NCI-H2171 (cell line): ENCODE results near the gene PIGL.
"Not testable (repeated sequence)": the region's sequence is repeated elsewhere in the genome, so short reads cannot be mapped to it uniquely, and the experiment has no call there.

Source experiments
- DNase-seq: peaks from one replicate; lab custom pipeline; 2025; lab: John Stamatoyannopoulos, UW

Gene PIGL

DNA sequence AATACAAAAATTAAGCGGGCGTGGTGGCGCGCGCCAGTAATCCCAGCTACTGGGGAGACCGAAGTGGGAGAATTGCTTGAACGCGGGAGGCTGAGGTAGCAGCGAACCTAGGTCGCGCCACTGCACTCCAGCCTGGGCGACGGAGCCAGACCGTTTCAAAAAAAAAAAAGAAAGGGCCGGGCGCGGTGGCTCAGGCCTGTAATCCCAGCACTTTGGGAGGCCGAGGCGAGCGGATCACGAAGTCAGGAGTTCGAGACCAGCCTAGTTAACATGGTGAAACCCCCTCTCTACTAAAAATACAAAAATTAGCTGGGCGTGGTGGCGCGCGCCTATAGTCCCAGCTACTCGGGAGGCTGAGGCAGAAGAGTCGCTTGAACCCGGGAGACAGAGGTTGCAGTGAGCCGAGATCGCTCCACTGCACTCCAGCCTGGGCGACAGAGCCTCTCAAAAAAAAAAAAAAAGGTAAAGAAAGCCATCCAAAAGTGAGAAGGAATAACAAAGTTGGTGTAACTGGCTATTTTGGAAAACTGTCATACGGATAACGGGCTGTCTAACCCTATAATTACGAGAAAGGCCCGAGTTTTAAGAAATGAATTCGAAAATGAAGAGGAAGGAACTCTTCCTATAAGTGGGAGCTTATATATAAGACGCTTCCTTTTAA lies 539 bp upstream of the PIGL start:
- DNase-seq, result not testable (repeated sequence)

DNA sequence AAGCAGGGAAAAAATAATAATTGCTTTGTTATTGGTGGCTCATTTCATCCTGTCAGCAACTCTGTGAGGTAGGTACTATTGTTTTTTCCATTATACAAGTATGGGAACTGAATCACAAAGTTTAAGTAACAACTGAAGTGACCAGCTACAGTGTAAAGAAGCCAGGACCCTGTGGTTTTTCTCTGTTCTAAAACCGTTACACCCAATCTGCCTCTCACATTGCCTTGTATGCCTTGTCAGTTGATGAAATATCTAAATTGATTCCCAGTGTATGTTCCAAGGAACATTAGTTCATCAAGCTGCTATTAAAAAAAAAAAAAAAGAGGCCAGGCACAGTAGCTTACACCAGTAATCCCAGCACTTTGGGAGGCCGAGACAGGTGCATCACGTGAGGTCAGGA lies 5.4 kb downstream of the PIGL start:
- no peak for DNase-seq

DNA sequence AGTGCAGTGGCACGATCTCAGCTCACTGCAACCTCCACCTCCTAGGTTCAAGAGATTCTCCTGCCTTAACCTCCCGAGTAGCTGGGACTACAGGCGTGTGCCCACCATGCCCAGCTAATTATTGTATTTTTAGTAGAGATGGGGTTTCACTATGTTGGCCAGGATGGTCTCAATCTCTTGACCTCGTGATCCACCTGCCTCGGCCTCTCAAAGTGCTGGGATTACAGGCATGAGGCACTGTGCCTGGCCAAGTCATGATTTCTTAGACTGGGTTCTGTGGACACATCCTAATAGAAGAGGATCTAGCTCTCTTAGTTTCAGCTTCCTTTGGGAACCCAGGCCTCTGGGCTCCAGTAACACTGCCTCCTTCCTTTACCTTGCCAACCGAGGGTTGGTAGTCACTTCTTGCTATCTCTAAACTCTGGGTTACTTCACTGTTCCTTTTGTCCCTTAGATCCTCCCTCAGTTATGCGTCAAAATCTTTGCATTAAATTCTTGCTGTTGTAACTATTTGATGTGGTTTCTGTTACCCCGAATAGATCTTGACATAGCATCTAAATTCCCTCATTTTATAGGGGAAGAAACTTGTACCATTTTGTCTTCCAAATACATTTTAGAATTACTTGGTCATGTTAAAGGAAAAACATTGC lies 13.0 kb downstream of the PIGL start:
- DNase-seq, result not testable (repeated sequence)

DNA sequence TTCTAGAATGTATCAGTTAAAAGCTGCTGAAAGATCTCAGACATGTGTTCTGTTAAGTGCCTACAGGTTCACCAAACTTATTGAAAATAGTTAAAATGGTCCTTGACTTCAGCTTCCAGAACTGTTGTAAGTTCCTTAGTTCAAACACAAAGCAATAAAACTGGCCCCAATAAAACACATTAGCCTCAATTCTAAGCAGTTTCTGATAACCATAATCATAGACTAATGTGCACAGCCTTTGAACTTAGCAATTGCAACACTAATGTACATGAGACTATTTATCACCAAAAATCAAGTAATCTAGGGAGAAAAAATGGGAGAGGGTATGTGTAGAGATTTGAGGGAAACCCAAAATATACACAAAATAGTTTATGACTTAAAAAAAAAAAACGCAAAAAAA lies 15.4 kb downstream of the PIGL start:
- DNase-seq, result no peak

DNA sequence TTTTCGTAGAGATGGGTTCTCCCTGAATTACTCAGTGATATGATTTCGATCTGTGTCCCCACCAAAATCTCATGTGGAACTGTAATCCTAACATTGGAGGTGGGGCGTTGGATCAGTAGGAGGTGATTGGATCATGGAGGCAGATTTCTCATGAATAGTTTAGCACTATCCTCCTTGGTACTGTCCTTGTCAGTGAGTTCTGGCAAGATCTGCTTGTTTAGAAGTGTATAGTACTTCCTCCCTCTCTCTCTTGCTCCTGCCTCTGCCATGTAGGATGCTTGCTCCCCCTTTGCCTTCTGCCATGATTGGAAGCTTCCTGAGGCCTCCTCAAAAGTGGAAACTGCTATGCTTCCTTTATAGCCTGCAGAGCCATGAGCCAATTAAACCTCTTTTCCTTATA lies 22.9 kb downstream of the PIGL start:
- no peak for DNase-seq

DNA sequence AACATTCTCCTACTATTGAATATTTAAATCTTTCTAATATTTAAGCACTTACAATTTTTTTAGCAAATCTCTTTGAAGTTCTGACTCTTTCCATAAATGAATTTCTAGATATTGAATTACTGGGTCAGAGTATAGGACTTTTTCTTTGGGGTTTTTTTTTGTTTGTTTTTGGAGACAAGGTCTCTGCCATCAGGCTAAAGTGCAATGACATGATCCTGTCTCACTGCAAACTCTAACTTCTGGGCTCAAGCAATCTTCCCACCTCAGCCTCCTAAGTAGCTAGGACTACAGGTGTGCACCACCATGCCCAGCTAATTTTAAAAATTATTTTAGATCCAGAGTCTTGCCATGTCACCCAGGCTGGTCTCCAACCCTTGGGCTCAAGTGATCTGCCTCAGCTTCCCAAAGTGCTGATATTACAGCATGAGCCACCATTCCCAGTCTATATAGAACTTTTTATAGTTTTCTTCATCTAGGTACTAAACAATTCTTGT lies 24.9 kb downstream of the PIGL start:
- DNase-seq, result no peak

DNA sequence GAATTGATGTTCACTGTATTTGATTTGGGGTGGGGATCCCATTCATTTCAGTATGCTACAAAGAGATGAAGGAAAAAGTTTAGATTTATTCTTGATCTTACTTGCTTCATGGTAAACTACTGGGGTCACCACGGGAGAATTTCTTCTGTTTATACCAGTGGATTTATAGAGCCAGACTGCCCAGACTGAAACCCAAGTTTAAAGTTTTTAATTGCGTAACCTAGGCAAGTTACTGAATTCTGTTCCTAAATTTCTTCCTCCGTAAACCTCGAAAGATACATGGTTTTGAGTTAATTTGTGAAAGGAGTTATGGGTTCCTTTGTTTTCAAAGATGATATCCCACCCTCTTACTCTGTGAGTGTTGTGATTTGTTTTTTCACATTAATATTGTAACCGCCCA lies 26.4 kb downstream of the PIGL start:
- no peak for DNase-seq

DNA sequence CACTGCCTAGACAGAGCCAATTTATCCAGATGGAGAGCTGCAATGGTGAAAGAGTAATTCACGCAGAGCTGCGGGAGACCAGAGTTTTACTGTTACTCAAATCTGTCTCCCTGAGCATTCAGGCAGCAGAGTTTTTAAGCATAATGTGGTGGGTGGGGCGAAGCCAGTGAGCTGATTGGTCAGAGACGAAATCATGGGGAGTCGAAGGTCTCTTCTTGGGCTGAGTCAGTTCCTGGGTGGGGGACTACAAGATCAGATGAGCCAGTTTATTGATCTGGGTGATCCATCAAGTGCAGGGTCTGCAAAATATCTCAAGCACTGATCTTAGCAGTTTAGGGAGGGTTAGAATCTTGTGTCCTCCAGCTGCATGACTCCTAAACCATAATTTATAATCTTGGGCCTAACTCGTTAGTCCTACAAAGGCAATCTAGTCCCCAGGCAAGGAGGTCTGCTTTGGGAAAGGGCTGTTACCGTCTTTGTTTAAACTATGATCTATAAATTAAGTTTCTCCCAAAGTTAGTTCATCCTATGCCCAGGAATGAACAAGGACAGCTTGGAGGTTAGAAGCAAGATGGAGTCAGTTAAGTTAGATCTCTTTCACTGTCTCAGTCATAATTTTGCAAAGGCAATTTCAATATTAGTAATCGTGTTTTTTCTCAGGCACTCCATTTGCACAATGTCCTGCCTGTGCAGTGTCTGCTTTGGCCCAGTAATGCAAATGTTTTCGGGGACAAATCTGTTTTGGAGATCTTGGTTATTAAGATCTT lies 27.0 kb downstream of the PIGL start:
- DNase-seq, result no peak

DNA sequence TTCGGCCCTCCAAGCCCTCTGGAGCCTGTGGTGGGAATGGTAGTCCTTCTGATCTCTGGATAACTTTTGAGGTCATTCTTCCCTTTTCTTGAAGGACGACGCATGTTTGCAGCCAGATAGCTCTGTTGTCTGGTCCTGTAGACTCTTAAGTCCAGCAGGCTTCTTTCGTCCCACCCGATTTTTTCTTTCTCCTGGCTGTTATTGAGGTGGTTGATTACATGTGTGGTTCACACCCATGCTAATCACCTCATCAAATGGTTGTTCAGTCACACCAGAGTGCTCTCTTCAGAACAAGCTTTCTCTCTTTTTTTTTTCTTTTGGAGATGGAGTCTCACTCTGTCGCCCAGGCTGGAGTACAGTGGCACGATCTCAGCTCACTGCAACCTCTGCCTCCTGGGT lies 30.6 kb downstream of the PIGL start:
- no peak for DNase-seq

DNA sequence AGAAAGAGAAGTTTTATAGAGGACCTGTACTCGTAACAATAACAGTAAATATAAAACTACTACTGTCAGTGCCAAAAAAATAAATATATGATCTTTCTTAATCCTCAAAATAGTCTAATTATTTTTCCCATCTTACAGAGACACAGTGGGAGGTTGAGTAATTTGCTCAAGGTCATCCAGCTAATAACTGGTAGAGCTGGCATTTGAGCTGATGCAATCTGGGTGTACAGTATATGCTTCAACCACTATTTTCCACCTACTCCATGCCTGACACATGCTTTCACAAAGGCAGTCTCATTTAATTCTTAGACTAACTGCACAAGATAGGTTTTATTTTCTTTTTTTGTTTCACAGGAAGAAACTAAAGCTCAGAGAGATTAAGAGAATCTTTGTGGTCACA lies 33.6 kb downstream of the PIGL start:
- DNase-seq, result no peak

DNA sequence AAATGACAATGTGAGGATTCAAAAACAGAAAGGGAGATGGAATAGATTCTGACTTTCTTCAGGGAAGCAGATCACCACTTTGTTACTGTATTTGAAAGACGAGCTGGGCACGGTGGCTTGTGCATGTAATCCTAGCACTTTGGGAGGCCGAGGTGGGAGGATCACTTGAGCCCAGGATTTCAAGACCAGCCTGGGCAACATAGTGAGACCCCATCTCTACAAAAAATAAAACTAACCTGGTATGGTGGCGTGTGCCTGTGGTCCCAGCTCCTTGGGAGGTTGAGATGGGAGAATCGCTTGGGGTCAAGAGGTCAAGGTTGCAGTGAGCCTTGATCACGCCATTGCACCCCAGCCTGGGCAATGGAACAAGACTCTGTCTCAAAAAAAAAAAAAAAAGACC lies 34.0 kb downstream of the PIGL start:
- DNase-seq, result no peak

DNA sequence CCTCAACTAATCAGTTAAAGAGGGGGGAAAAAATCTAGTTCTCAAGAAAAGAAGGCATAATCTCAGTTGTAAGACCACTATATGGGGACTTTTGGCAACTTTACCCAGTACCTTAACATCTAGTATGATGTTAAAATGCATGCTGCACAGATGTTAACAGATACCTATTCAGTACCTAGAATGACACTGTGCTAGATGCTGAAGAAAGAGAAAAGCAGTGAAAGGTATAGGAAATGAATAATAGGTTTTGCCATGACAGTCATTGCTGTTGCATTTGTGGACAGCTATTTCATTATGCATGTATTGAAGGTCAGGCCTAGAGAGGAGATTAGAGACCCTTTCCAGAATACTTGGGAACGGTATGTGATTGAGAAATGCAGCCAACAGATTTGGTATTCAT lies 34.5 kb downstream of the PIGL start:
- DNase-seq, result no peak

DNA sequence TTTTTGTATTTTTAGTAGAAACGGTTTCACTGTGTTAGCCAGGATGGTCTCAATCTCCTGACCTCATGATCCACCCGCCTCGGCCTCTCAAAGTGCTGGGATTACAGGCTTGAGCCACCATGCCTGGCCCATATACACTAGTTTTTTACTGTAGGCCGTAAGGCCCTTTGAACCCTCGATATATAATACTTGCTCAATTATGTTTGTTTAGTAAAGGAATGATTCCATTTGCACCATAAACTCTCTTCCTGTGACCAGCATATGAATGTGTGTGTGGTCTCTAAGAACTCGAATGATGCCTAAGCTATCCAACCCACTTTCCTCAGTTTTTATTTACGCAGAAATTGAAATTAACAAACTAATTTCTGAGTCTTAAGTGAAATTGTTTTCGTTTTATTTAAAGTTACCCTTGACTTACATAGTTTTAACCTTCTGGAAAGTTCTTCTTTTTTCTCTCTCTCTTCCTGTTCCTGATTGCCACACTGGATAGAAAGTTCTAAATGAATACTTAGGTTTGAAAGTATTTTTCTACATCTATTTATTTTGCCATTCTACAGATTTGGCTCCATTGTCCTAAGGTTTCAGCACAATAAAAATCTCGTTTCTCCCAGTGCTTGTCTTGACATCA lies 37.9 kb downstream of the PIGL start:
- DNase-seq, result no peak

DNA sequence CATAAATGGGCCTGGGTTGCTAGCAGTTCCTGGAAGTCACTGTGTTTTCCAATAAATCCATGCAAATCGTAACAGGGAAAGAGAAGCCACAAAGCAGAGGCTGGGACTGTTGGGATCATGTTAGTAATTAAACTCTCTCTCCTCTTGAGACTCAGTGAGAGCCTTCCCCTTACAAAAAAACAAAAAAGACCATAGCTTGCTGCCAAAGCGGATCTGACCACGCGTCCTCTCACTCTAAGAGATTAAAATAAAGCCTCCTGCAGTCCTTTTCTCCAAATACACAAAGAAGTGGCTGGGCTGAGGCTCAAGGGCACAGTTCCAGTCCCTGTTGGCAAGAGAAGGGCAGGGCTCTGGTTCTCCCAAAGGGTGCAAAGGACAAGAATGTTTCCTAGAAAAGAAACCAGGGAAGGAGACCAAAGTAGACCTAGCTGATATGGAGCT lies 38.5 kb downstream of the PIGL start:
- no peak for DNase-seq

DNA sequence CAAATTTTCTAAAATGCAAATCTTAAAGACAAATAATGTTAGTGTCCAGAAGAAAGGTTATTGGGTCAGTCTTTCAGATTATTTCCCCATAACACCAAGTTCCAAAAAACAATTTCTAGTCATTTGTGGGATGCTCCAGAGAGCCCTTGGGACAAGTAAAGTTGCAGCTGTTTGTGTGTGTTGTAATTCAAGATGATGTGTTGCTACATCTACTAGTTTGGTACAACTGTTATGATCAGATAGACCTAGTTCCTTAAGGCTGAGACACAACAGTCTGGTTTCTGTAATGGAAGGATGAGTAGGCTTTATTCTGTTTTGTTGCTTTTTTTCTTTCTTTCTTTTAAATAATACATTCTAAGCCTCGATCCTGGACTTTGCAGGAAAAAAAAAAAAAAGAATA lies 41.9 kb downstream of the PIGL start:
- DNase-seq, result no peak

DNA sequence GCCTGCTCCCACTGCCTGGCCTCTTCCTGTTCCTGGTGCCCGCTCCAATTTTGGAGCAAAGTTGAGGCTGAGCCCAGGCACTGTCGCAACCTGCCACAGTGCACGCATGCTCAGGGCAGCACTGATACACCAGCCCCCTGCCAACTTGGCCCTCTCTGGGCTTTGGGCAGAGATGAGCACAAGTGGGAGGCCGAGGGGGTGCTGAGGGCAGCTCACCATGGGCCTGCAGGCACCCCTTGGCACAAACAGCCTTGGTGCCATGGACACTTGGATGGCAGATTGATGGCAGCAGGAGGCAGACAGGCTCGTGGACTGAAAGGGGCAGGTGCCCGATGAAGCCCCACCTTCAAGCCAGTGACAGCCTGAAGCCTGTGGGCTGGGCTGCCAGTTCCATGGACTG lies 42.9 kb downstream of the PIGL start:
- no peak for DNase-seq

DNA sequence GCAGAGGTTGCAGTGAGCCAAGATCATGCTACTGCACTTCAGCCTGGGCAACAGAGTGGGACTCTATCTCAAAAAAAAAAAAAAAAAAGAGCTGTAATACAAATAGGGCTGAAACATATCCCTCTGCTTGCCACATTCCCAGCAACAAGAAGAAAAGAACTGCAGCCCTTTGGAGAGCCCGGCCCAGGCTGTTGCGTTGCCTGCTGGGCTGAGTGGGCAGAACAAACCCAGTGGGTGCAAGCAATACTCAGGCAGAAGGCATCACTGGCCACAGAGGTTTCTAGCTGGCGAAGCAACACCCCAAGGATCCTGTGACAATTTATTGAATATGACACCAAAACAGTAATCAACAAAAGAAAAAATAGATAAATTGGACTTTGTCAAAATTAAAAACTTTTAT lies 44.0 kb downstream of the PIGL start:
- DNase-seq, result no peak

DNA sequence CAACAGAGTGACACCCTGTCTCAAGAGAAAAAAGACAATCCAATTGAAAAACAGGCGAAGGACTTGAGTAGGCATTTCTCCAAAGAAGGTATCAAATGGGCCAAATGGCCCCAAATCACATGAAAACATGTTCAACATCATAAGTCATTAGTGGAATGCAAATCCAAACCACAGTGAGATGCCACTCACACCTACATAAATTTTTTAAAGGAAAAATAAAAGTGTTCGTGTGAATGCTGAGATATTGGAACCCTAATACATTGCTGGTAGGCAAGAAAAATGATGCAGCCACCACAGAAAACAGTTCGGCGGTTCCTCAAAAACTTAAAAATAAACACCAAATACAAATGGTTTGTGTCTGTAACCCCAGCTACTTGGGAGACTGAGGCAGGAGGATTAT lies 45.2 kb downstream of the PIGL start:
- DNase-seq, result no peak

DNA sequence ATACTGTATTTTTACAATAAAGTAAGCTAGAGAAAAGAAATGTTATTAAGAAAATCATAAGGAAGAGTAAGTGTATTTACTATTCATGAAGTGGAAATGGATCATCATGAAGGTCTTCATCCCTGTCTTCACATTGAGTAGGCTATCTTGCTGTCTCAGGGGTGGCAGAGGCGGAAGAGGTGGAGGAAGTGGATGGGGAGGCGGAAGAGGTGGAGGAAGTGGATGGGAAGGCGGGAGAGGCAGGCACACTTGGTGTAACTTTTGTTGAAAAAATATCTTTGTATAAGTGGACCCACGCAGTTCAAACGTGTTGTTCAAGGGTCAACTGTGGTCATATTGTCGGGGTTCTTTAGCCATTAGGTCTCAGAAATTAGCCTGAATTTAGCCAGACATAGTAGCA lies 50.2 kb downstream of the PIGL start:
- no peak for DNase-seq

DNA sequence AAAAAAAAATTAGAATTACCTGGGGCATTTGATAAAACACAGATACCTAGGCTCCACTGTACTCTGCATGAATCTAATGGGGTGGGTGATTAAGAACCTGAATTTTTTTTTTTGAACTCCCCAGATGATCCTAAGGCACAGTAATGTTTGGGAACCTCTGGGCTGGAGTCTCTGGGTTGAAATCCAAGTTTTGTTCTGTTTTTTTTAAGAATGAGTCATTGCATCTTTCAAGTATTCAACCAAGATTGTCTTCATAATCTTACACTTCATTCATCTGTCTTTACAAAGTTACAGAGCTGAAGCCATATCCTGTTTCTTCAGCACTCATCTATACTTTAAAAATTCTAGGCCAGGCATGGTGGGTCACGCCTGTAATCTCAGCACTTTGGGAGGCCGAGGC lies 52.6 kb downstream of the PIGL start:
- DNase-seq, result no peak

DNA sequence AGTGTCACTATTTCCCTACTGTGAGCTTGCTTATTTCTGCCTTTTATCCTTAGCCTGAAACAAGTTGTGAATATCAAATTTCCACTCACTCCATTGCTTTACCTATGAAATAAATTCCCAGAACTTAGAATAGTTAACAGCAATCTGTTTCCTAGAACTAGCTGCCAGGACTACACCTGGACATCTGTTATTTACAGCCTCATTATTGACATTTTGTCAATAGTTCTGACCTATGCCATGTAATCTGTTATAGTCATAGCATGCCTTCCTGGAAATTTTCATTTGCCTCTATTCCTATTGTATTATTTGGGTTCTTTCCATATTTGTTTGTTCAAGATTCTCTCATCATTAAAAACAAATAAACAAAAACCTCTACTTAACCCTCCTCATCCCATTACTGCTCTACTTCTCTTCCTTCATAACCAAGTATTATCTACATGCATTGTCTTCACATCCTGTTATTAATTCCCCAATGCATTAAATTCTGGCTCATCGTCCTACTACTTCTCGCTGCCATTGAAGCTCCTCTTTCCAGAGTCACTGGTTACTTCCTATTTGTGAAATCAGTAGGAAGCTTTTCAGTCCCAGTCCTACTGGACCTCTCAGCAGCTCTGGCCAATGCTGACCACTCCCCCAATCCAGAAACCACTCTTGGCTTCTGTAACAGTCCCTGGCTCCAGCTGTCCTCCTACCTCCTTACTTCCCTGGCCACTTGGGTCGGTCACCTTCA lies 55.3 kb downstream of the PIGL start:
- DNase-seq, result no peak

DNA sequence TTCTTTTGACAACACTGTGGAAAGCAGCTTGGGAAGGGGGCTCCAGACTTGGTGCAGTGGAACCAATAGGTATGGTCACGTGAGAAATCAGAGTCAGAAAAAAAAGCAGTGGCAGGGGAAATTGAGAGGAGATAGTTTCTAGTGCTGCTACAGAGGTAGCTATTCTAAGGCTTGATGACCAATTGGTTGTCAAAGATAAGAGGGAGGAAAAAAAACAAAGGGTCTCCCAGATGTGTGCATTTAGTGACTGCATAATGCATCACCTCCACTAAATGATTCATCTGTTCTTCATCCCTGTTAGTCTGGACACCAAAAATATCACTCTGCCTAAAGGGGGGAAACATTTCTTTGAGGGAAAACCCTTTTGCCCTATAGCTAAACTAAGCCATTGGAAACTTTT lies 56.5 kb downstream of the PIGL start:
- no peak for DNase-seq
